Ovary (tissue), 3 donors: ENCODE measurements around the gene ATF7IP.

ENCODE experiments used
- CTCF ChIP-seq, 3 donors: fragments of 450-650 bp in 2 of 3; fragments of 200-600 bp in 1 of 3; IDR thresholded peaks; one replicate each; pipeline versions ENCODE4 v1.5.1 to v1.8.0; 2016 to 2022; ENCODE audit warnings: antibody characterized with exemption in 3 of 3, mild to moderate bottlenecking in 1 of 3
- POLR2A ChIP-seq: fragments of 450-650 bp; IDR thresholded peaks from one replicate; pipeline ENCODE4 v1.6.1; 2017; ENCODE audit warnings: antibody characterized with exemption, mild to moderate bottlenecking, moderate library complexity
- donor health status: DM: no; HTN: no; CAD: no.

GRCh38 chr12:14548609-14549008 lies 183.1 kb downstream of the ATF7IP start:
- TF ChIP-seq POLR2A (no peak), CTCF (IDR thresholded peaks at IDR 0.05) (no peak)
